A204.1 (cell line): ENCODE results near the gene CLCN2.
"Not testable (repeated sequence)": the region's sequence is repeated elsewhere in the genome, so short reads cannot be mapped to it uniquely, and the experiment has no call there.

ENCODE experiments used
- FAIRE-seq: peaks from 2 replicates; lab custom pipeline; 2012; peaks lifted over from hg19 to GRCh38; lab: Jason Lieb, UNC

The CLCN2 gene

GRCh38 chr3:184345317-184346144 lies 15.9 kb downstream of the CLCN2 start:
- no peak for FAIRE-seq

- no peak for FAIRE-seq
Observed at GRCh38 chr3:184344579-184345316, 16.7 kb downstream of the CLCN2 start.

- FAIRE-seq, result no peak
Observed at GRCh38 chr3:184343200-184343876, 18.1 kb downstream of the CLCN2 start.

GRCh38 chr3:184341925-184342324 lies 19.5 kb downstream of the CLCN2 start:
- FAIRE-seq, result no peak

GRCh38 chr3:184339451-184340135 lies 21.8 kb downstream of the CLCN2 start:
- FAIRE-seq, result not testable (repeated sequence)

GRCh38 chr3:184339001-184339400 lies 22.4 kb downstream of the CLCN2 start:
- no peak for FAIRE-seq

- no peak for FAIRE-seq
Observed at GRCh38 chr3:184338511-184338945, 22.9 kb downstream of the CLCN2 start.

GRCh38 chr3:184337981-184338380 lies 23.4 kb downstream of the CLCN2 start:
- FAIRE-seq, result no peak

- FAIRE-seq, result no peak
Observed at GRCh38 chr3:184337399-184337714, 24.0 kb downstream of the CLCN2 start, which contains the start of gene FAM131A. FAM131A (plus strand) TSS chr3:184337600; CDS start chr3:184337631, 31 bp downstream.

- FAIRE-seq, result no peak
Observed at GRCh38 chr3:184336547-184337398, 24.6 kb downstream of the CLCN2 start.

- no peak for FAIRE-seq
Observed at GRCh38 chr3:184335661-184336546, 25.5 kb downstream of the CLCN2 start.

- FAIRE-seq, result no peak
Observed at GRCh38 chr3:184335291-184335660, 26.1 kb downstream of the CLCN2 start.

- FAIRE-seq, result no peak
Observed at GRCh38 chr3:184334470-184335158, 26.8 kb downstream of the CLCN2 start.

GRCh38 chr3:184333700-184334099 lies 27.7 kb downstream of the CLCN2 start:
- no peak for FAIRE-seq

GRCh38 chr3:184333190-184333589 lies 28.2 kb downstream of the CLCN2 start:
- FAIRE-seq, result no peak

GRCh38 chr3:184332370-184333090 lies 28.9 kb downstream of the CLCN2 start:
- FAIRE-seq, result no peak

- no peak for FAIRE-seq
Observed at GRCh38 chr3:184328516-184328915, 32.9 kb downstream of the CLCN2 start.

- FAIRE-seq, result no peak
Observed at GRCh38 chr3:184327171-184327570, 34.2 kb downstream of the CLCN2 start.

- FAIRE-seq, result no peak
Observed at GRCh38 chr3:184325715-184326369, 35.6 kb downstream of the CLCN2 start.
